ENCODE results near the gene MARCHF9. TPM values are rescaled to one million over a fixed set of nuclear protein-coding genes. Genes with fewer than 3 reads are reported as not detected.

MARCHF9 gene
- total RNA-seq, 4 donors from 2014 or later, result 3.4 to 11.1 (median 7.9) TPM

DNA sequence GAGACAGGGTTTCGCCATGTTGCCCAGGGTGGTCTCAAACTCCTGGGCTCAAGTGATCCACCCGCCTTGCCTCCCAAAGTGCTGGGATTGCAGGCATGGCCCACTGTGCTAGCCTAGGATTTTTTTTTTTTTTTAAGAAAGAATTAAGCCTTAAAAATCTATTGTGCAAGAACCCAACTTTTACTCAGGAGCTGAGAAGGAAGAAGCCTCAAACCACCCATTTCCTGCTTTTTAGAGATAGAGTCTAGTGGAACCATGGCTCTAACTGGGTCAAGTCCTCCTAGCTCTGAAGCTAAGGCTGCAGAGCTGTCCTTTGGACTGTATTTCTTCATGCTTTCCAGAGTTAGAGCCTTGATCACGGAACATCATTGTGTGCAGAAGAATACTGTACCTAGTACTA, 26.3 kb downstream of the MARCHF9 start:
- WGBS, 2 donors (ENCODE audit: low coverage in 1 of 2), result 90 to 93% methylated on average over 3 of the region's 3 CpGs
- no peak for TF ChIP-seq POLR2AphosphoS5 (IDR thresholded peaks at IDR 0.05)
- no peak for TF ChIP-seq POLR2A (IDR thresholded peaks at IDR 0.05)
- no peak for TF ChIP-seq EP300 (IDR thresholded peaks at IDR 0.05)
- TF ChIP-seq CTCF (IDR thresholded peaks at IDR 0.05), result no peak
- no peak for ATAC-seq
- H3K9me3 ChIP-seq, result no peaks in the 10 kb centered on the region
- H3K27me3 ChIP-seq, result no peaks in the 10 kb centered on the region
- H3K27ac ChIP-seq, result no peak overlapping the region
- H3K36me3 ChIP-seq, result peaks cover 0 to 48% of the 10 kb centered on the region in 2 donors
- no peak overlapping the region for H3K4me3 ChIP-seq
- H3K4me1 ChIP-seq, result peaks cover 3 to 22% (median 6%) of the 10 kb centered on the region in 3 donors

DNA sequence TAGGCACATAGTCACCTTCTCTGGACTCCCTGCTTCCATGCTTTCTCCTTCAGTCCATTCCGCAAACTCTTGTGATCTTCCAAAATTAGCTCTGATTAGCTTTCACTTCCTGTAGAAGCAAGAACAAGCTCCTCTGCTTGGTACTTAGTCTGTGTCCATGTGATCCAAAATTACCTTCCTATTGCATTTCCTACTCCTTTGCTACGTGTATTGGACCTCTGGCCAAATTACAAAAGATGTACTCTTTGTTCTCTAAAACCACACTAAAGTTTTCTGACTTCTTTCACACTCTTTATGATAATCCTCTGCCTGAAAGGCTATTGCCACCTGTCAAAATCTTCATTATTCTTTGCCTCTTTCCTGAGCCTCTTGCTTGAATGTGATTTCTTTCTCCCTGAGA, 26.9 kb downstream of the MARCHF9 start:
- H3K27ac ChIP-seq, result peak overlapping the region in 1 of 4 donors; percentile 79
- peaks cover 0 to 51% of the 10 kb centered on the region in 2 donors for H3K36me3 ChIP-seq
- WGBS, 2 donors (ENCODE audit: low coverage in 1 of 2), result 59 to 69% methylated on average over 2 of the region's 2 CpGs

GRCh38 chr12:57782243-57782607, 27.3 kb downstream of the MARCHF9 start:
- WGBS, 2 donors (ENCODE audit: low coverage in 1 of 2), result 21 to 23% methylated on average over 4 of the region's 4 CpGs
- peak overlapping the region in 1 of 2 donors; percentile 95 for H3K4me3 ChIP-seq
- peaks cover 0 to 55% of the 10 kb centered on the region in 2 donors for H3K36me3 ChIP-seq
- peak; percentile 13 for ATAC-seq
- no peak for TF ChIP-seq POLR2A (IDR thresholded peaks at IDR 0.05)
- no peak for TF ChIP-seq POLR2AphosphoS5 (IDR thresholded peaks at IDR 0.05)
- no peak for TF ChIP-seq CTCF (IDR thresholded peaks at IDR 0.05)
- TF ChIP-seq EP300 (IDR thresholded peaks at IDR 0.05), result no peak
- H3K4me1 ChIP-seq, result peaks cover 3 to 22% (median 6%) of the 10 kb centered on the region in 3 donors
- H3K27me3 ChIP-seq, result no peaks in the 10 kb centered on the region
- H3K27ac ChIP-seq, result peak overlapping the region in 3 of 4 donors; percentile 79 to 86 (median 82)
- no peaks in the 10 kb centered on the region for H3K9me3 ChIP-seq

More for the DNA sequence above, 26.9 kb downstream of the MARCHF9 start:
- H3K27me3 ChIP-seq, result no peaks in the 10 kb centered on the region
- no peak for TF ChIP-seq POLR2A (IDR thresholded peaks at IDR 0.05)
- TF ChIP-seq EP300 (IDR thresholded peaks at IDR 0.05), result no peak
- no peak for TF ChIP-seq POLR2AphosphoS5 (IDR thresholded peaks at IDR 0.05)
- no peak for TF ChIP-seq CTCF (IDR thresholded peaks at IDR 0.05)
- no peak overlapping the region for H3K4me3 ChIP-seq
- H3K9me3 ChIP-seq, result no peaks in the 10 kb centered on the region
- no peak for ATAC-seq
- peaks cover 3 to 22% (median 6%) of the 10 kb centered on the region in 3 donors for H3K4me1 ChIP-seq

DNA sequence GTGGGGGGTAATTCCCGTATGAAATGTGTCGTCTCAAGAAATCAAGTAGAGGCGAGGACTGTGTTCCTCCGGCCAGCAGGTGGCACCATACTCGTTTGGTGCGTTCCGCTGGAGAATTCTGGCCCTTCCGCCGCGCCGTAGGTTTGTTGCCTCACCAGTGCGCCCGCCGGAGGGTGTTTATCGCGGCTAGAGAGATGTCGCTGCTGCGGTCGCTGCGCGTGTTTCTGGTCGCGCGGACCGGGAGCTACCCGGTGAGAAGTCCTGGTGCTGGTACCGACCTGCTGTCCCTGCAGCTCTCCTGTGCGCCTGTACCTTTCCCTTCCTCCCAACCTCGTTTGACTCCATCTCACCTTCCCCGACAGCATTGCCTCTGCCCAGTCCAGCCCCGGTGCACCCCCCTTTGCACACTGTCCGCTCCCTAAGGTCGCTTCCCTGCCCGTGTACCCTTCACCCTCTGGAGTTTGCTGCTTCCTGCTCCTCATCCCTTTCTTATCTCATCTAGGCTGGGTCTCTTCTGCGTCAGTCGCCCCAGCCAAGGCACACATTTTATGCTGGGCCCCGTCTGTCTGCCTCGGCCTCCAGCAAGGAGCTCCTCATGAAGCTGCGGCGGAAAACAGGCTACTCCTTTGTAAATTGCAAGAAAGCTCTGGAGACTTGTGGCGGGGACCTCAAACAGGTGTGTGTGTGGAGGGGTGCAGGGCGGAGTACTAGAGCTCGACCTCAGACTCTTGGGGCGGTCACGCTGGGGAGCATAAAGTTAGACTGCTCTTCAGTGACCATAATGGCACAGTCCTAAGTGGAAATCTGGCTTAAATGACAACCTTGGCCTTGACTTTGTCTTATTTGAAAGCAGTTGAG, 27.9 kb downstream of the MARCHF9 start, which contains the start of gene TSFM:
TSS of gene TSFM (plus strand) at position 180 of the 858 bp plus-strand sequence. CDS start at position 195, 15 bp downstream.
- Histone ChIP-seq H3K4me3 (peak within 1 kb of the TSS; percentile 69 to 95), H3K27me3 (no peaks in the 10 kb centered on the region), H3K27ac (peak within 1 kb of the TSS; percentile 4 to 86 (median 80)), H3K4me1 (peaks cover 3 to 22% (median 6%) of the 10 kb centered on the region in 3 donors), H3K36me3 (peaks cover 0 to 61% of the 10 kb centered on the region in 2 donors), H3K9me3 (no peaks in the 10 kb centered on the region)
- WGBS, 2 donors (ENCODE audit: low coverage in 1 of 2), result 1% methylated on average over 28 to 36 of the region's 45 CpGs
- TF ChIP-seq CTCF (IDR thresholded peaks at IDR 0.05), result peak; percentile 88 to 96 (median 91)
- no peak for TF ChIP-seq EP300 (IDR thresholded peaks at IDR 0.05)
- peak; percentile 59 to 60 for TF ChIP-seq POLR2A (IDR thresholded peaks at IDR 0.05)
- TF ChIP-seq POLR2AphosphoS5 (IDR thresholded peaks at IDR 0.05), result peak; percentile 96
- ATAC-seq, result peak; percentile 90
